Measurements from ENCODE around the gene ZNF44. TPM values are rescaled to one million over a fixed set of nuclear protein-coding genes. Genes with fewer than 3 reads are reported as not detected.

The ZNF44 gene
- total and polyA plus RNA-seq, 2 experiments from 2014 or later = 4.1 to 4.3 TPM

DNA sequence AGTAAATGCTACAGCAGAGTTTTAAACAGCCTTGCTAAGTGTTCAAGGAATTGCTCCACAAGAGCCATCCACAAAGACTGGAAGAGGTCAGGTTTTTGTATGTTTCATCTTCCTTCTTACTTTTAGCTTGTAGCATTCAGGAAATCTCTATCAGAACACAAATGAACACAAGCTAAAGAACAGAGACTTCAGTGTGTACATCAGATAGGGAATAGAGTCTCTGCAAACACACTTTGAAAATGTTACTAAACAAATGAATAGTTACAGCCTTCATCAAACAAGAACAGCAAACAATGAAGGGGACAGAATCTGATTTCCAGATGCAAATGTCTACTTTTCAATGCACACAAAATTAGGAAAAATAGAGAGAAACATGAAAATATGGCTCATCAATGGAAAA lies 31.0 kb upstream of the ZNF44 start:
- Histone ChIP-seq H3K36me3 (ENCODE audit: insufficient read depth) (0 out of 2 replicates have a peak, but pooled peaks cover 8% of the 10 kb centered on the region), H3F3A (replicated peaks; ENCODE audit: low read depth) (no peaks in the 10 kb centered on the region), H3K4me2 (no peak overlapping the region), H4K20me1 (replicated peaks; ENCODE audit: insufficient read depth) (0 out of 2 replicates have a peak, but pooled peaks cover 2% of the 10 kb centered on the region), H3K27ac (ENCODE audit: low read depth) (no peak overlapping the region), H3K79me2 (replicated peaks; ENCODE audit: insufficient read depth) (no peaks in the 10 kb centered on the region), H3K9me2 (ENCODE audit: insufficient read depth) (no peaks in the 10 kb centered on the region), H2AFZ (no peak overlapping the region), H3K27me3 (ENCODE audit: insufficient read depth) (no peaks in the 10 kb centered on the region), H3K4me3 (no peak overlapping the region), H3K4me1 (ENCODE audit: insufficient read depth) (no peaks in the 10 kb centered on the region; the same call in 1 of the 2 replicates)
- Mint-ChIP-seq H3K4me1 (no peaks in the 10 kb centered on the region), H3K27me3 (ENCODE audit: insufficient read depth, low read depth, poor library complexity) (peaks cover 2% of the 10 kb centered on the region), H3K27ac (no peak overlapping the region), H3K9me3 (peaks cover 86% of the 10 kb centered on the region), H3K36me3 (ENCODE audit: low read depth) (peaks cover 26% of the 10 kb centered on the region; the same call in 2 of the 3 replicates), H3K4me3 (no peak overlapping the region)
- TF ChIP-seq ZNF331 (CRISPR knock-in tag; IDR thresholded peaks at IDR 0.05; ENCODE audit: low read depth) (no peak), EZH2 (IDR thresholded peaks at IDR 0.05; ENCODE audit: low read depth, unreplicated experiment) (no peak), EZH2phosphoT487 (IDR thresholded peaks at IDR 0.05; ENCODE audit: unreplicated experiment) (no peak), NANOG (IDR thresholded peaks at IDR 0.05; ENCODE audit: borderline replicate concordance) (no peak), JUNB (IDR thresholded peaks at IDR 0.05; ENCODE audit: unreplicated experiment) (no peak), CREB1 (CRISPR knock-in tag; IDR thresholded peaks at IDR 0.05; ENCODE audit: low read depth) (no peak), ZNF114 (CRISPR knock-in tag; IDR thresholded peaks at IDR 0.05) (no peak), POLR2AphosphoS5 (IDR thresholded peaks at IDR 0.05; ENCODE audit: low read depth) (no peak), STAT1 (IDR thresholded peaks at IDR 0.05; ENCODE audit: unreplicated experiment) (no peak)
- TF ChIP-seq, protein P1, sequence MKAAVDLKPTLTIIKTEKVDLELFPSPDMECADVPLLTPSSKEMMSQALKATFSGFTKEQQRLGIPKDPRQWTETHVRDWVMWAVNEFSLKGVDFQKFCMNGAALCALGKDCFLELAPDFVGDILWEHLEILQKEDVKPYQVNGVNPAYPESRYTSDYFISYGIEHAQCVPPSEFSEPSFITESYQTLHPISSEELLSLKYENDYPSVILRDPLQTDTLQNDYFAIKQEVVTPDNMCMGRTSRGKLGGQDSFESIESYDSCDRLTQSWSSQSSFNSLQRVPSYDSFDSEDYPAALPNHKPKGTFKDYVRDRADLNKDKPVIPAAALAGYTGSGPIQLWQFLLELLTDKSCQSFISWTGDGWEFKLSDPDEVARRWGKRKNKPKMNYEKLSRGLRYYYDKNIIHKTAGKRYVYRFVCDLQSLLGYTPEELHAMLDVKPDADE (IDR thresholded peaks at IDR 0.05) = no peak
- TF ChIP-seq, protein P2, sequence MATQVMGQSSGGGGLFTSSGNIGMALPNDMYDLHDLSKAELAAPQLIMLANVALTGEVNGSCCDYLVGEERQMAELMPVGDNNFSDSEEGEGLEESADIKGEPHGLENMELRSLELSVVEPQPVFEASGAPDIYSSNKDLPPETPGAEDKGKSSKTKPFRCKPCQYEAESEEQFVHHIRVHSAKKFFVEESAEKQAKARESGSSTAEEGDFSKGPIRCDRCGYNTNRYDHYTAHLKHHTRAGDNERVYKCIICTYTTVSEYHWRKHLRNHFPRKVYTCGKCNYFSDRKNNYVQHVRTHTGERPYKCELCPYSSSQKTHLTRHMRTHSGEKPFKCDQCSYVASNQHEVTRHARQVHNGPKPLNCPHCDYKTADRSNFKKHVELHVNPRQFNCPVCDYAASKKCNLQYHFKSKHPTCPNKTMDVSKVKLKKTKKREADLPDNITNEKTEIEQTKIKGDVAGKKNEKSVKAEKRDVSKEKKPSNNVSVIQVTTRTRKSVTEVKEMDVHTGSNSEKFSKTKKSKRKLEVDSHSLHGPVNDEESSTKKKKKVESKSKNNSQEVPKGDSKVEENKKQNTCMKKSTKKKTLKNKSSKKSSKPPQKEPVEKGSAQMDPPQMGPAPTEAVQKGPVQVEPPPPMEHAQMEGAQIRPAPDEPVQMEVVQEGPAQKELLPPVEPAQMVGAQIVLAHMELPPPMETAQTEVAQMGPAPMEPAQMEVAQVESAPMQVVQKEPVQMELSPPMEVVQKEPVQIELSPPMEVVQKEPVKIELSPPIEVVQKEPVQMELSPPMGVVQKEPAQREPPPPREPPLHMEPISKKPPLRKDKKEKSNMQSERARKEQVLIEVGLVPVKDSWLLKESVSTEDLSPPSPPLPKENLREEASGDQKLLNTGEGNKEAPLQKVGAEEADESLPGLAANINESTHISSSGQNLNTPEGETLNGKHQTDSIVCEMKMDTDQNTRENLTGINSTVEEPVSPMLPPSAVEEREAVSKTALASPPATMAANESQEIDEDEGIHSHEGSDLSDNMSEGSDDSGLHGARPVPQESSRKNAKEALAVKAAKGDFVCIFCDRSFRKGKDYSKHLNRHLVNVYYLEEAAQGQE (IDR thresholded peaks at IDR 0.05; ENCODE audit: unreplicated experiment) = no peak
- TF ChIP-seq, protein P3, sequence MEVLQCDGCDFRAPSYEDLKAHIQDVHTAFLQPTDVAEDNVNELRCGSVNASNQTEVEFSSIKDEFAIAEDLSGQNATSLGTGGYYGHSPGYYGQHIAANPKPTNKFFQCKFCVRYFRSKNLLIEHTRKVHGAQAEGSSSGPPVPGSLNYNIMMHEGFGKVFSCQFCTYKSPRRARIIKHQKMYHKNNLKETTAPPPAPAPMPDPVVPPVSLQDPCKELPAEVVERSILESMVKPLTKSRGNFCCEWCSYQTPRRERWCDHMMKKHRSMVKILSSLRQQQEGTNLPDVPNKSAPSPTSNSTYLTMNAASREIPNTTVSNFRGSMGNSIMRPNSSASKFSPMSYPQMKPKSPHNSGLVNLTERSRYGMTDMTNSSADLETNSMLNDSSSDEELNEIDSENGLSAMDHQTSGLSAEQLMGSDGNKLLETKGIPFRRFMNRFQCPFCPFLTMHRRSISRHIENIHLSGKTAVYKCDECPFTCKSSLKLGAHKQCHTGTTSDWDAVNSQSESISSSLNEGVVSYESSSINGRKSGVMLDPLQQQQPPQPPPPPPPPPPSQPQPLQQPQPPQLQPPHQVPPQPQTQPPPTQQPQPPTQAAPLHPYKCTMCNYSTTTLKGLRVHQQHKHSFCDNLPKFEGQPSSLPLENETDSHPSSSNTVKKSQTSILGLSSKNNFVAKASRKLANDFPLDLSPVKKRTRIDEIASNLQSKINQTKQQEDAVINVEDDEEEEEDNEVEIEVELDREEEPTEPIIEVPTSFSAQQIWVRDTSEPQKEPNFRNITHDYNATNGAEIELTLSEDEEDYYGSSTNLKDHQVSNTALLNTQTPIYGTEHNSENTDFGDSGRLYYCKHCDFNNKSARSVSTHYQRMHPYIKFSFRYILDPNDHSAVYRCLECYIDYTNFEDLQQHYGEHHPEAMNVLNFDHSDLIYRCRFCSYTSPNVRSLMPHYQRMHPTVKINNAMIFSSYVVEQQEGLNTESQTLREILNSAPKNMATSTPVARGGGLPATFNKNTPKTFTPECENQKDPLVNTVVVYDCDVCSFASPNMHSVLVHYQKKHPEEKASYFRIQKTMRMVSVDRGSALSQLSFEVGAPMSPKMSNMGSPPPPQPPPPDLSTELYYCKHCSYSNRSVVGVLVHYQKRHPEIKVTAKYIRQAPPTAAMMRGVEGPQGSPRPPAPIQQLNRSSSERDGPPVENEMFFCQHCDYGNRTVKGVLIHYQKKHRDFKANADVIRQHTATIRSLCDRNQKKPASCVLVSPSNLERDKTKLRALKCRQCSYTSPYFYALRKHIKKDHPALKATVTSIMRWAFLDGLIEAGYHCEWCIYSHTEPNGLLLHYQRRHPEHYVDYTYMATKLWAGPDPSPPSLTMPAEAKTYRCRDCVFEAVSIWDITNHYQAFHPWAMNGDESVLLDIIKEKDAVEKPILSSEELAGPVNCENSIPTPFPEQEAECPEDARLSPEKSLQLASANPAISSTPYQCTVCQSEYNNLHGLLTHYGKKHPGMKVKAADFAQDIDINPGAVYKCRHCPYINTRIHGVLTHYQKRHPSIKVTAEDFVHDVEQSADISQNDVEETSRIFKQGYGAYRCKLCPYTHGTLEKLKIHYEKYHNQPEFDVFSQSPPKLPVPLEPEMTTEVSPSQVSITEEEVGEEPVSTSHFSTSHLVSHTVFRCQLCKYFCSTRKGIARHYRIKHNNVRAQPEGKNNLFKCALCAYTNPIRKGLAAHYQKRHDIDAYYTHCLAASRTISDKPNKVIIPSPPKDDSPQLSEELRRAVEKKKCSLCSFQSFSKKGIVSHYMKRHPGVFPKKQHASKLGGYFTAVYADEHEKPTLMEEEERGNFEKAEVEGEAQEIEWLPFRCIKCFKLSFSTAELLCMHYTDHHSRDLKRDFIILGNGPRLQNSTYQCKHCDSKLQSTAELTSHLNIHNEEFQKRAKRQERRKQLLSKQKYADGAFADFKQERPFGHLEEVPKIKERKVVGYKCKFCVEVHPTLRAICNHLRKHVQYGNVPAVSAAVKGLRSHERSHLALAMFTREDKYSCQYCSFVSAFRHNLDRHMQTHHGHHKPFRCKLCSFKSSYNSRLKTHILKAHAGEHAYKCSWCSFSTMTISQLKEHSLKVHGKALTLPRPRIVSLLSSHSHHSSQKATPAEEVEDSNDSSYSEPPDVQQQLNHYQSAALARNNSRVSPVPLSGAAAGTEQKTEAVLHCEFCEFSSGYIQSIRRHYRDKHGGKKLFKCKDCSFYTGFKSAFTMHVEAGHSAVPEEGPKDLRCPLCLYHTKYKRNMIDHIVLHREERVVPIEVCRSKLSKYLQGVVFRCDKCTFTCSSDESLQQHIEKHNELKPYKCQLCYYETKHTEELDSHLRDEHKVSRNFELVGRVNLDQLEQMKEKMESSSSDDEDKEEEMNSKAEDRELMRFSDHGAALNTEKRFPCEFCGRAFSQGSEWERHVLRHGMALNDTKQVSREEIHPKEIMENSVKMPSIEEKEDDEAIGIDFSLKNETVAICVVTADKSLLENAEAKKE (CRISPR knock-in tag; IDR thresholded peaks at IDR 0.05) = no peak
- TF ChIP-seq, protein P4, sequence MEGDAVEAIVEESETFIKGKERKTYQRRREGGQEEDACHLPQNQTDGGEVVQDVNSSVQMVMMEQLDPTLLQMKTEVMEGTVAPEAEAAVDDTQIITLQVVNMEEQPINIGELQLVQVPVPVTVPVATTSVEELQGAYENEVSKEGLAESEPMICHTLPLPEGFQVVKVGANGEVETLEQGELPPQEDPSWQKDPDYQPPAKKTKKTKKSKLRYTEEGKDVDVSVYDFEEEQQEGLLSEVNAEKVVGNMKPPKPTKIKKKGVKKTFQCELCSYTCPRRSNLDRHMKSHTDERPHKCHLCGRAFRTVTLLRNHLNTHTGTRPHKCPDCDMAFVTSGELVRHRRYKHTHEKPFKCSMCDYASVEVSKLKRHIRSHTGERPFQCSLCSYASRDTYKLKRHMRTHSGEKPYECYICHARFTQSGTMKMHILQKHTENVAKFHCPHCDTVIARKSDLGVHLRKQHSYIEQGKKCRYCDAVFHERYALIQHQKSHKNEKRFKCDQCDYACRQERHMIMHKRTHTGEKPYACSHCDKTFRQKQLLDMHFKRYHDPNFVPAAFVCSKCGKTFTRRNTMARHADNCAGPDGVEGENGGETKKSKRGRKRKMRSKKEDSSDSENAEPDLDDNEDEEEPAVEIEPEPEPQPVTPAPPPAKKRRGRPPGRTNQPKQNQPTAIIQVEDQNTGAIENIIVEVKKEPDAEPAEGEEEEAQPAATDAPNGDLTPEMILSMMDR (conservative IDR thresholded peaks at IDR 0.05; ENCODE audit: low read depth in 2 of 2) = no peak
- DNase-seq (ENCODE audit: low spot score) = no peak
- ATAC-seq = no peak

All from GM23338 (cell line).